Central memory CD8-positive, alpha-beta T cell (primary cell): ENCODE data around the gene CA5B.
"Not testable (repeated sequence)": the region's sequence is repeated elsewhere in the genome, so short reads cannot be mapped to it uniquely, and the experiment has no call there.

Experiments used
- ATAC-seq: fragments of 150-1000 bp; cut with Tn5 transposase; replicated peaks from 2 replicates; pipeline ENCODE4 v1.10.0; 2022; ENCODE audit warnings: mild to moderate bottlenecking, moderate FRiP score, moderate number of reproducible peaks; ENCODE audit not compliant: poor library complexity, severe bottlenecking; ENCODE audit errors: extremely low read depth
- DNase-seq, 2 donors: peaks; one replicate each; pipeline ENCODE4 v3.0.0; 2021; ENCODE audit warnings: low spot score in 2 of 2
- H3K27ac Mint-ChIP-seq: one replicate; pipeline ENCODE4 v1.8.0; 2022; ENCODE audit warnings: low read depth, mild to moderate bottlenecking, moderate library complexity, mixed read lengths
- H3K27me3 Mint-ChIP-seq: one replicate; pipeline ENCODE4 v1.8.0; 2022; ENCODE audit warnings: mixed read lengths
- H3K36me3 Mint-ChIP-seq: one replicate; pipeline ENCODE4 v1.8.0; 2022; ENCODE audit warnings: mild to moderate bottlenecking, moderate library complexity, mixed read lengths; ENCODE audit not compliant: insufficient read depth
- H3K4me1 Mint-ChIP-seq: one replicate; pipeline ENCODE4 v1.8.0; 2022; ENCODE audit warnings: mixed read lengths
- H3K4me3 Mint-ChIP-seq: one replicate; pipeline ENCODE4 v1.8.0; 2022; ENCODE audit warnings: mild to moderate bottlenecking, moderate library complexity, mixed read lengths
- H3K9me3 Mint-ChIP-seq: one replicate; pipeline ENCODE4 v1.8.0; 2022; ENCODE audit warnings: mixed read lengths

CA5B gene

GRCh38 chrX:15751155-15751819, 13.2 kb downstream of the CA5B start:
- Mint-ChIP-seq H3K27me3 (no peaks in the 10 kb centered on the region), H3K4me3 (peak overlapping the region; percentile 75), H3K36me3 (peaks cover 25% of the 10 kb centered on the region), H3K9me3 (no peaks in the 10 kb centered on the region), H3K4me1 (peaks cover 57% of the 10 kb centered on the region), H3K27ac (peak overlapping the region; percentile 99)
- ATAC-seq, result peak; percentile 86
- peak in 1 of 2 donors; percentile 19 for DNase-seq

DNA sequence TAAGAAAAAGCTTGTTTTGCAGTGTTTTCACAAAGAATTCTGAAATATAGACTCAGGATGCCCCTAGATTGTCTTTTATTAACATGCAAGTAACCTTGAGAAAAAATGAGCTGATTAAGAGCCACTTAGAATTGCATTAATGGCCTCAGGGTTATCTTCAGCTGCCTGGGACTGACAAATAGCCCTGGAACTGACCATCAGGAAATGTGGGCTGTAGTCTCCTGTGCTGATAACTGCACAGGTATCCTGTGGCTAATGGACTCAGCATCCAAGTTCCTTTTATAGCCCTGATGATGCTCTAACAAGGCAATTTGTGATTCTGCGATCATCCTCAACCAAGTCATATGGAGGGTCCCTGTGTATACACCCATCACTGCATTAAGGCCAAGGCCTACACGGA, 17.0 kb downstream of the CA5B start:
- H3K27me3 Mint-ChIP-seq, result no peaks in the 10 kb centered on the region
- H3K4me3 Mint-ChIP-seq, result no peak overlapping the region
- H3K4me1 Mint-ChIP-seq, result peaks cover 40% of the 10 kb centered on the region
- peaks cover 32% of the 10 kb centered on the region for H3K36me3 Mint-ChIP-seq
- ATAC-seq (no peak), DNase-seq (no peak)
- no peak overlapping the region for H3K27ac Mint-ChIP-seq
- H3K9me3 Mint-ChIP-seq, result no peaks in the 10 kb centered on the region

DNA sequence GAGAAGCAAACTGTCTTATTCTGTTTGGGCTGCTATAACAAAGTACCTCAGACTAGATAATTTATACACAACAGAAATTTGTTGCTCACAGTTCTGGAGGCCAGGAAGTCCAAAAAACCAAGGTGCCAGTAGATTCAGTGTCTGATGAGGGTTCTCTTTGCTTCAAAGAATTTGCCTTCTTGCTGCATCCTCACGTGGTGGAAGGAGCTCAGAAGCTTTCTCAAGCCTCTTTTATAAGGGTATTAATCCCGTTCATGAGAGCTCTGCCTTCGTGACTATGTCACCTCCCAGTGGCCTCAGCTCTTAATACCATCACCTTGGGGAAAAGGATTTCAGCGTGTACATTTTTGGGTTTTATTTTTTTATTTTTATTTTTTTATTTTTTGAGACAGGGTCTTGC, 20.1 kb downstream of the CA5B start:
- H3K27ac Mint-ChIP-seq, result peak overlapping the region; percentile 95
- H3K36me3 Mint-ChIP-seq, result peaks cover 15% of the 10 kb centered on the region
- H3K9me3 Mint-ChIP-seq, result no peaks in the 10 kb centered on the region
- no peaks in the 10 kb centered on the region for H3K27me3 Mint-ChIP-seq
- DNase-seq (peak in 1 of 2 donors; percentile 28), ATAC-seq (peak; percentile 90)
- H3K4me1 Mint-ChIP-seq, result peaks cover 35% of the 10 kb centered on the region
- peak overlapping the region; percentile 44 for H3K4me3 Mint-ChIP-seq

GRCh38 chrX:15759886-15760285, 21.8 kb downstream of the CA5B start:
- not testable (repeated sequence) for ATAC-seq, H3K9me3 Mint-ChIP-seq, DNase-seq, H3K27me3 Mint-ChIP-seq, H3K4me3 Mint-ChIP-seq
- peaks cover 29% of the 10 kb centered on the region for H3K4me1 Mint-ChIP-seq
- peaks cover 16% of the 10 kb centered on the region for H3K36me3 Mint-ChIP-seq
- H3K27ac Mint-ChIP-seq, result peak overlapping the region; percentile 58

DNA sequence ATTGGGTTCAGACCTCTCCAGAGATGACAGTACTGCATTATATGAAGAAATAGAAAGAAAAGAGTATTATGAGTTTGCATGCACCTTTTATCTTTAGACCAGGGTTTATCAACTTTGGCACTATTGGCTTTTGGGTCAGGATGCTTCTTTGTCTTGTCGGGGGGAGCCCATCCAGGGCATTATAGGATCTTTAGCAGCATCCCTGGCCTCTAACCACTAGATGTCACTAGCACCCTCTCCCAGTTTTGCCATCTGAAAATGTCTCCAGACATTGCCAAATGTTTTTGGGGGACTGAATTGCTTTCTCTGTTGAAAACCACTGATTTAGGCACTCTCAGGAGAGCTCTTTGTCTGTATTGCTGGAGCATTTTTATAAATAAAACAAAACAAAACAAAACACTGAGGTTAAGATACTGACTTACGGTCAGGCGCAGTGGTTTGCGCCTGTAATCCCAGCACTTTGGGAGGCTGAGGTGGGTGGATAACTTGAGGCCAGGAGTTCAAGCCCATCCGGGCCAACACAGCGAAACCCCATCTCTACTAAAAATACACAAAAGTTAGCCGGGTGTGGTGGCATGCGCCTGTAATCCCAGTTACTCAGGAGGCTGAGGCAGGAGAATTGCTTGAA, 23.6 kb downstream of the CA5B start:
- Mint-ChIP-seq H3K4me3 (no peak overlapping the region), H3K27me3 (no peaks in the 10 kb centered on the region), H3K36me3 (peaks cover 19% of the 10 kb centered on the region), H3K4me1 (peaks cover 20% of the 10 kb centered on the region), H3K27ac (peak overlapping the region; percentile 16), H3K9me3 (no peaks in the 10 kb centered on the region)
- DNase-seq, result no peak
- ATAC-seq, result no peak

DNA sequence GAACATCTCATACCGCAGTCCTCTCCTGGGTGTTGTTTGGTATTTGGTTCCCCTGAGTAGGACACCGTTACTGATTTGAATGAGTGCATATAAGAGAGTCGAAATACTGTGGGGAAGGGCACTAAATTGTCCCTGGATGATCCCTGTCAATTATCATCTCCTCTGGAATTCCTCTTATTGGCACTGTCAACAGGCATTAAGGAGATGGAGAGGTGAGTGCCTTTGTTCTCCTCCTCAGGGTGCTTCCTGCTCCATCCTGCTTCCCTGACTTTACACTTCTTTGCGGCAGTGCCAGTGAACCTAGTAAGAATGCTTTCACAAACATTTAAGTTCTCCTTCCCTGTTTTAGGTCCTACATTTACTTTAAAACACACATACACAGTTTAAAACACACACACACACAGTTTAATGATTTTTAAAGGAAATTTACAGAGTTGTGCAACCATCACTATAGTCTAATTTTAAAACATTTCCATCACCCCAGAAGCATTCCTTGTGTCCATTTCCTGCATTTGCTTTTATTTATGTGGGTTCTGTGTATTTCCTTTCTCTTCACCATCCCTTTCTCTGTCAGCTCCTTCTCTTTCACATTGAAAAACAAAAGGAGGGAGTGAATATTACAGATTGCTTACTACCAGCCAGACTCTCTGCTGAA, 31.4 kb downstream of the CA5B start:
- H3K4me1 Mint-ChIP-seq, result peaks cover 26% of the 10 kb centered on the region
- H3K9me3 Mint-ChIP-seq, result no peaks in the 10 kb centered on the region
- H3K4me3 Mint-ChIP-seq, result no peak overlapping the region
- DNase-seq, result no peak
- H3K27ac Mint-ChIP-seq, result peak overlapping the region; percentile 81
- no peak for ATAC-seq
- H3K36me3 Mint-ChIP-seq, result peaks cover 22% of the 10 kb centered on the region
- no peaks in the 10 kb centered on the region for H3K27me3 Mint-ChIP-seq

DNA sequence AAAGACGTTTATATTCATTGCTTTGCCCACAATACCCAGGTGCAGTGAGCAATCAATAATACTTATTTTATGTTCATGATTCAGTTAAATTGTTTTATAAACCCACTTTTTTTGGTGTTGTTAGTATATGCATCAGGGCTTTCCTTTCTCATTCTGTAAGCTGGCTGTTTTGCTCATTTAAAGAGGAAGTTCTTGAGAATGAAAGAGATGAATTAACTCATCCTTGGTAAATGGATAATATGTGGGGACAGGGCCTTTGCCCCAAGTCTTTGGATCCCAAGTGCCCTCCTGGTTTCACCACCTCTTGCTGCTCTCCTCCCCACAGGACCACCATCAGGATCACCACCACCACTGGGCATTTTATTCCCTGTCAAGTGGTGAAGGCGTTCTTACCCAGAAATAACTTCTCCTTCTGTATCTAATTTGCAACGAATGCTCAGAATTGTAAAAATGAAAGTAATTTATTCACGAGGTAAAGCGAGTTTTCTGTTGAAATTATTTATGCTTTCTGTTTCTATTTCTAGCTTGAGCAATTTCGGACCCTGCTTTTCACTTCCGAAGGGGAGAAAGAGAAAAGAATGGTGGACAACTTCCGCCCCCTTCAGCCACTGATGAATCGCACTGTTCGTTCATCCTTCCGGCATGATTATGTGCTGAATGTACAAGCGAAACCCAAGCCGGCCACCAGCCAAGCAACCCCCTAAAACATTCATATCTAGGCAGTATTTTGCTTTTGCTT, 44.1 kb downstream of the CA5B start:
- H3K27me3 Mint-ChIP-seq, result no peaks in the 10 kb centered on the region
- DNase-seq (no peak), ATAC-seq (peak; percentile 52)
- no peaks in the 10 kb centered on the region for H3K9me3 Mint-ChIP-seq
- peak overlapping the region; percentile 99 for H3K27ac Mint-ChIP-seq
- no peaks in the 10 kb centered on the region for H3K4me1 Mint-ChIP-seq
- H3K36me3 Mint-ChIP-seq, result peaks cover 39% of the 10 kb centered on the region
- H3K4me3 Mint-ChIP-seq, result peak overlapping the region; percentile 86

DNA sequence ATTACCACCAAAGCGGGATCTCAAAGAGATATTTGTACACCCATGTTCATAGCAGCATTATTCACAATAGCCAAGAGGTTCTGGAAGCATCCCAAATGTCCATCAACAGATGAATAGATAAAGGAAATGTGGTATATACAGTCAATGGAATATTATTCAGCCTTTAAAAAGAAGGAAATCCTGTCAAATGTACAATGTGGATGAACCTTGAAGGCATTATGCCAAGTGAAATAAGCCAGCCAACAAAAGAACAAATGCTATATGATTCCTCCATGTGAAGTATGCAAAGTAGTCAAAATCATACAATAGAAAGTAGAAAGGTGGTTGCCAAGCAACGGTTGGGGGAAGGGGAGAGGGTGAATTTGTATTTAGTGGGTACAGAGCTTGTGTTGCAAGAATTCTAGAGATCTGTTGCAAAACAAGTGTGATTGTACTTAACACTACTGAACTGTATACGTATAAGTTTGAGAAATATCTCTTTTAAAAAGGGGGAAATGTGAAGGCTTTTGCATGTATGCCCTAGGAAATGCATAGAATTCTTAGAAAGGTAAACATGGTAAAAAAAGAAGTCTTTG, 47.2 kb downstream of the CA5B start:
- no peak overlapping the region for H3K4me3 Mint-ChIP-seq
- no peak for DNase-seq
- no peaks in the 10 kb centered on the region for H3K27me3 Mint-ChIP-seq
- H3K36me3 Mint-ChIP-seq, result peaks cover 22% of the 10 kb centered on the region
- ATAC-seq, result no peak
- no peaks in the 10 kb centered on the region for H3K9me3 Mint-ChIP-seq
- H3K27ac Mint-ChIP-seq, result no peak overlapping the region
- H3K4me1 Mint-ChIP-seq, result no peaks in the 10 kb centered on the region

DNA sequence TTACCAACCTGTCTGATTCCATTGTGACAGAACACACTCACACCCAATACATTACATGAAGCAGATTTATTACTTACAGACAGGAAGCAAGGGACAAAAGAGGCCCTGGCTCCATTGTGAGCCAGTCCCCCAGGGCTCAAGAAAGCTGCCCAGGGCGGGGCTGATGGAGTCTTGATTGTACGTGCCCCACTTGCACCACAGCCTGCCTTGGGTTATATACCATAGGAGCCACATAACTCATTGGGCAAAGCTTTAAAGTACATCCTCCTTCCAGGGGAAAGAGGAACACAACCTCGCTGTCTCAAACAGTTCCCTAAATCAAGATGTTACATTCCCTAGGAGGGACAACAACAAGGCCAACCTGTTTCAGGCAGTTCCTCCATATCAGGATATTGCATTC, 48.8 kb downstream of the CA5B start:
- H3K9me3 Mint-ChIP-seq, result no peaks in the 10 kb centered on the region
- H3K27me3 Mint-ChIP-seq, result no peaks in the 10 kb centered on the region
- ATAC-seq (no peak), DNase-seq (no peak)
- H3K27ac Mint-ChIP-seq, result no peak overlapping the region
- H3K4me3 Mint-ChIP-seq, result no peak overlapping the region
- no peaks in the 10 kb centered on the region for H3K4me1 Mint-ChIP-seq
- peaks cover 16% of the 10 kb centered on the region for H3K36me3 Mint-ChIP-seq

- Mint-ChIP-seq H3K4me3 (no peak within 1 kb of the TSS), H3K27me3 (no peaks in the 10 kb centered on the region), H3K36me3 (peaks cover 13% of the 10 kb centered on the region), H3K4me1 (peaks cover 16% of the 10 kb centered on the region), H3K9me3 (no peaks in the 10 kb centered on the region), H3K27ac (no peak within 1 kb of the TSS)
- DNase-seq, result peak; percentile 65 to 81
- peak; percentile 84 for ATAC-seq
Measured at GRCh38 chrX:15789979-15790768, 52.1 kb downstream of the CA5B start, which contains the start of gene ZRSR2. Gene ZRSR2, plus strand, starts transcription at chrX:15790484. Its CDS starts 12 bp downstream, at chrX:15790496.

DNA sequence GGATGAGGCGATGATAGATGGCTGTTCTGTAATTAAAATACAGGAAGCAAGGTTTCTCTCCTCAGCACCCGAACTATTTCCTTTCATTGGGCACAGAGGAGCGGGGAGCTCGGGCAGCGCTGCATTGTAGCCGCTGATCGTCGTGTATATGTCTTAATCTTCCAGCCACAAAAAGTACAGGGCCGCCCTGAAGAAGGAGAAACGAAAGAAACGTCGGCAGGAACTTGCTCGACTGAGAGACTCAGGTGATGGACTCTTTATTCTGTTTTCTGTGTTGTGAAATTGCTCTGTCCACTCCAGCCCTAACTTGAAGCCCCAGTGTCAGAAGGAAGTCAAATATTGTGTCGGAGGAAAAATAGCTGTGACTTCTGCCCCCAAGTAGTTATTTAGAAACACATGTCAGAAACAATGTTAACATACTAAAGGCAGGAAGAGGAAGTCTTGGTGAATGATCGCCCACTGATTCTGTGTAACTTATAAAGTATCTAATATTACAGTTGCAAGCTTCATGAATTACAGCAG, 52.8 kb downstream of the CA5B start:
- no peaks in the 10 kb centered on the region for H3K27me3 Mint-ChIP-seq
- no peak overlapping the region for H3K4me3 Mint-ChIP-seq
- DNase-seq (no peak), ATAC-seq (peak; percentile 24)
- H3K4me1 Mint-ChIP-seq, result peaks cover 19% of the 10 kb centered on the region
- H3K9me3 Mint-ChIP-seq, result no peaks in the 10 kb centered on the region
- H3K36me3 Mint-ChIP-seq, result peaks cover 16% of the 10 kb centered on the region
- H3K27ac Mint-ChIP-seq, result no peak overlapping the region
